HepG2 (cell line): ENCODE results near the gene GDAP1L1. TPM values are rescaled to one million over a fixed set of nuclear protein-coding genes. Genes with fewer than 3 reads are reported as not detected.

Source experiments
- ATF3 ChIP-seq: sonication (generic); formaldehyde crosslinking; IDR thresholded peaks from 2 replicates; pipeline ENCODE4 v1.4.0; 2020; ENCODE audit warnings: missing genetic modification reagents
- FOXM1 ChIP-seq: sonication (generic); formaldehyde crosslinking; IDR thresholded peaks from 2 replicates; pipeline ENCODE4 v1.5.0; 2020; ENCODE audit warnings: missing genetic modification reagents
- HMG20A ChIP-seq: IDR thresholded peaks from 2 replicates; pipeline ENCODE4 v1.6.1; 2016; ENCODE audit warnings: borderline replicate concordance
- HNF4G ChIP-seq, 2 experiments: sonication (generic) in 1 of 2; formaldehyde crosslinking in 1 of 2; IDR thresholded peaks; 2 replicates each; pipeline versions ENCODE4 v1.4.0 to v1.6.1; 2011 to 2020; ENCODE audit warnings: borderline replicate concordance in 2 of 2, low read depth in 2 of 2, mild to moderate bottlenecking in 2 of 2, low read length in 1 of 2, missing genetic modification reagents in 1 of 2, moderate library complexity in 1 of 2
- KAT7 ChIP-seq: IDR thresholded peaks from 2 replicates; pipeline ENCODE4 v1.6.1; 2018; ENCODE audit warnings: borderline replicate concordance, missing compliant biosample characterization
- KDM4B ChIP-seq: sonication (generic); formaldehyde crosslinking; IDR thresholded peaks from 2 replicates; pipeline ENCODE4 v1.4.0; 2020; ENCODE audit warnings: missing genetic modification reagents
- PBX2 ChIP-seq: IDR thresholded peaks from 2 replicates; pipeline ENCODE4 v1.6.1; 2016; ENCODE audit warnings: control low read depth
- SAP130 ChIP-seq: IDR thresholded peaks from 2 replicates; pipeline ENCODE4 v1.6.1; 2016; ENCODE audit warnings: low read depth
- SATB2 ChIP-seq: sonication (generic); formaldehyde crosslinking; IDR thresholded peaks from 2 replicates; pipeline ENCODE4 v1.5.0; 2020; ENCODE audit warnings: missing genetic modification reagents
- UBTF ChIP-seq: sonication (generic); formaldehyde crosslinking; IDR thresholded peaks from 2 replicates; pipeline ENCODE4 v1.4.0; 2020; ENCODE audit warnings: mild to moderate bottlenecking, missing genetic modification reagents
- ZFP41 ChIP-seq: sonication (generic); formaldehyde crosslinking; IDR thresholded peaks from 2 replicates; pipeline ENCODE4 v1.4.0; 2020; ENCODE audit warnings: mild to moderate bottlenecking, missing genetic modification reagents, borderline replicate concordance
- ZNF512 ChIP-seq: sonication (generic); formaldehyde crosslinking; IDR thresholded peaks from 2 replicates; pipeline ENCODE4 v1.4.0; 2020; ENCODE audit warnings: mild to moderate bottlenecking, missing genetic modification reagents
- ZNF597 ChIP-seq: sonication (generic); formaldehyde crosslinking; IDR thresholded peaks from 2 replicates; pipeline ENCODE4 v1.5.0; 2020; ENCODE audit warnings: missing genetic modification reagents
- ZNF598 ChIP-seq: sonication (generic); formaldehyde crosslinking; IDR thresholded peaks from 2 replicates; pipeline ENCODE4 v1.5.1; 2020; ENCODE audit warnings: mild to moderate bottlenecking, missing genetic modification reagents, borderline replicate concordance
- ZNF660 ChIP-seq: sonication (generic); formaldehyde crosslinking; IDR thresholded peaks from 2 replicates; pipeline ENCODE4 v1.5.1; 2020; ENCODE audit warnings: mild to moderate bottlenecking, low read depth, missing genetic modification reagents, borderline replicate concordance
- ZNF780A ChIP-seq: sonication (generic); formaldehyde crosslinking; IDR thresholded peaks from 2 replicates; pipeline ENCODE4 v1.8.0; 2022; ENCODE audit warnings: mild to moderate bottlenecking, missing genetic modification reagents, moderate library complexity
- ZSCAN12 ChIP-seq: sonication (generic); formaldehyde crosslinking; IDR thresholded peaks from 2 replicates; pipeline ENCODE4 v1.9.0; 2021; ENCODE audit warnings: mild to moderate bottlenecking, missing genetic modification reagents
- polyA plus RNA-seq, 8 experiments: library from polyadenylated mRNA; depleted of rRNA in 3 of 8; stranded (reverse) in 7 of 8; unstranded in 1 of 8; fragments of >200 nt; fragmentation: Illumina TruSeq in 4 of 8; extraction: Trizol in 4 of 8; gene quantifications; 2 replicates each; pipeline versions ENCODE4 v1.2.1 to v1.2.3, GENCODE V29; 2011 to 2016; ENCODE audit warnings: low read depth in 4 of 8, missing spikeins in 1 of 8, mixed read lengths in 1 of 8; ENCODE audit not compliant: insufficient read depth in 1 of 8
- total RNA-seq, 5 experiments: library from RNA; depleted of rRNA; stranded (reverse); fragments of >200 nt; fragmentation: Illumina TruSeq; extraction: Trizol; gene quantifications; 2 replicates each; pipeline ENCODE4 v1.2.3, GENCODE V29; 2016; ENCODE audit warnings: low read depth in 1 of 5

GDAP1L1 gene
- total and polyA plus RNA-seq, 2 of the 13 experiments (the other 11 are each of a cell fraction or from before 2014, with no cell fraction given): 0.04 TPM; not detected in 1

- TF ChIP-seq ZNF780A (peak; percentile 53; the same call in 1 of the 2 replicates), SATB2 (0 out of 2 replicates have a peak, but pooled peaks have one; percentile 74), UBTF (CRISPR knock-in tag) (no peak), HNF4G (IDR thresholded peaks at IDR 0.05; ENCODE audit: borderline replicate concordance, low read depth, low read length) (no peak), HNF4G (CRISPR knock-in tag; IDR thresholded peaks at IDR 0.05; ENCODE audit: borderline replicate concordance, low read depth) (no peak), ZSCAN12 (no peak), ZNF597 (CRISPR knock-in tag) (no peak), SAP130 (CRISPR knock-in tag) (peak; percentile 9; the same call in 1 of the 2 replicates), ZFP41 (CRISPR knock-in tag) (no peak; the same call in 1 of the 2 replicates), HMG20A (CRISPR knock-in tag) (no peak), ZNF660 (CRISPR knock-in tag) (no peak), ZNF598 (CRISPR knock-in tag) (peak; percentile 70; the same call in 1 of the 2 replicates), ZNF512 (CRISPR knock-in tag) (peak; percentile 71; the same call in 1 of the 2 replicates), ATF3 (CRISPR knock-in tag) (no peak), PBX2 (CRISPR knock-in tag) (0 out of 2 replicates have a peak, but pooled peaks have one; percentile 18), KDM4B (CRISPR knock-in tag) (0 out of 2 replicates have a peak, but pooled peaks have one; percentile 10), FOXM1 (no peak), KAT7 (CRISPR knock-in tag) (no peak)
Measured at GRCh38 chr20:44209686-44210405, 37.3 kb upstream of the GDAP1L1 start (continued).
